ENCODE results near the gene PLEK.

GRCh38 chr2:68428126-68428525, 63.0 kb downstream of the PLEK start:
- TF ChIP-seq, protein P1, sequence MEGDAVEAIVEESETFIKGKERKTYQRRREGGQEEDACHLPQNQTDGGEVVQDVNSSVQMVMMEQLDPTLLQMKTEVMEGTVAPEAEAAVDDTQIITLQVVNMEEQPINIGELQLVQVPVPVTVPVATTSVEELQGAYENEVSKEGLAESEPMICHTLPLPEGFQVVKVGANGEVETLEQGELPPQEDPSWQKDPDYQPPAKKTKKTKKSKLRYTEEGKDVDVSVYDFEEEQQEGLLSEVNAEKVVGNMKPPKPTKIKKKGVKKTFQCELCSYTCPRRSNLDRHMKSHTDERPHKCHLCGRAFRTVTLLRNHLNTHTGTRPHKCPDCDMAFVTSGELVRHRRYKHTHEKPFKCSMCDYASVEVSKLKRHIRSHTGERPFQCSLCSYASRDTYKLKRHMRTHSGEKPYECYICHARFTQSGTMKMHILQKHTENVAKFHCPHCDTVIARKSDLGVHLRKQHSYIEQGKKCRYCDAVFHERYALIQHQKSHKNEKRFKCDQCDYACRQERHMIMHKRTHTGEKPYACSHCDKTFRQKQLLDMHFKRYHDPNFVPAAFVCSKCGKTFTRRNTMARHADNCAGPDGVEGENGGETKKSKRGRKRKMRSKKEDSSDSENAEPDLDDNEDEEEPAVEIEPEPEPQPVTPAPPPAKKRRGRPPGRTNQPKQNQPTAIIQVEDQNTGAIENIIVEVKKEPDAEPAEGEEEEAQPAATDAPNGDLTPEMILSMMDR (IDR thresholded peaks at IDR 0.05; ENCODE audit: poor library complexity) = no peak
- TF ChIP-seq EZH2 (IDR thresholded peaks at IDR 0.05; ENCODE audit: borderline replicate concordance) (no peak), EZH2phosphoT487 (IDR thresholded peaks at IDR 0.05; ENCODE audit: low read depth, severe bottlenecking, unreplicated experiment) (no peak)

All from hepatocyte (in vitro differentiated cells).